HG02943 (cell line): ENCODE measurements around the gene KBTBD4.
A peak's percentile ranks its signal among the peaks of the same experiment; 100 is the strongest.
"Not testable (repeated sequence)": the region's sequence is repeated elsewhere in the genome, so short reads cannot be mapped to it uniquely, and the experiment has no call there.

ENCODE experiments used
- ATAC-seq: cut with Tn5 transposase; IDR thresholded peaks from one replicate; pipeline ENCODE4 v1.9.1; 2021; ENCODE audit warnings: mild to moderate bottlenecking, low read depth, moderate library complexity; ENCODE audit not compliant: unreplicated experiment

The KBTBD4 gene

GRCh38 chr11:47564366-47564765 is 14.4 kb downstream of the KBTBD4 start:
- not testable (repeated sequence) for ATAC-seq

- ATAC-seq, result not testable (repeated sequence)
Measured at GRCh38 chr11:47562393-47562792, 16.4 kb downstream of the KBTBD4 start.

GRCh38 chr11:47560426-47560825 is 18.3 kb downstream of the KBTBD4 start:
- no peak for ATAC-seq

- ATAC-seq, result no peak
Measured at GRCh38 chr11:47558695-47559094, 20.1 kb downstream of the KBTBD4 start.

- not testable (repeated sequence) for ATAC-seq
Measured at GRCh38 chr11:47557004-47557403, 21.8 kb downstream of the KBTBD4 start.

GRCh38 chr11:47553406-47553743 is 25.4 kb downstream of the KBTBD4 start:
- peak; percentile 29 for ATAC-seq

- peak; percentile 77 for ATAC-seq
Measured at GRCh38 chr11:47552566-47553405, 26.0 kb downstream of the KBTBD4 start, which contains the start of gene CELF1. Gene CELF1 (minus strand): TSS chr11:47553132. CDS start chr11:47499523, 53,609 bp downstream.

GRCh38 chr11:47552056-47552565 is 26.7 kb downstream of the KBTBD4 start:
- peak; percentile 12 for ATAC-seq

GRCh38 chr11:47551086-47551485 is 27.7 kb downstream of the KBTBD4 start:
- no peak for ATAC-seq

- ATAC-seq, result no peak
Measured at GRCh38 chr11:47550288-47551047, 28.3 kb downstream of the KBTBD4 start.

- not testable (repeated sequence) for ATAC-seq
Measured at GRCh38 chr11:47546274-47546673, 32.5 kb downstream of the KBTBD4 start.

GRCh38 chr11:47545298-47545697 is 33.5 kb downstream of the KBTBD4 start:
- ATAC-seq, result no peak

GRCh38 chr11:47541070-47541469 is 37.7 kb downstream of the KBTBD4 start:
- ATAC-seq, result no peak

GRCh38 chr11:47539681-47540039 is 39.1 kb downstream of the KBTBD4 start:
- no peak for ATAC-seq

GRCh38 chr11:47538741-47539565 is 39.8 kb downstream of the KBTBD4 start:
- no peak for ATAC-seq

GRCh38 chr11:47536915-47537314 is 41.9 kb downstream of the KBTBD4 start:
- no peak for ATAC-seq

- ATAC-seq, result no peak
Measured at GRCh38 chr11:47534704-47535251, 44.0 kb downstream of the KBTBD4 start.

- no peak for ATAC-seq
Measured at GRCh38 chr11:47533690-47534151, 45.0 kb downstream of the KBTBD4 start.

- ATAC-seq, result no peak
Measured at GRCh38 chr11:47532597-47533213, 46.1 kb downstream of the KBTBD4 start.

GRCh38 chr11:47531666-47532065 is 47.1 kb downstream of the KBTBD4 start:
- no peak for ATAC-seq
